ENCODE data around the gene ZBTB5. TPM values are rescaled to one million over a fixed set of nuclear protein-coding genes. Genes with fewer than 3 reads are reported as not detected.

The ZBTB5 gene
- total and polyA plus RNA-seq, 2 donors from 2014 or later: 6.1 to 14.1 TPM

- Histone ChIP-seq H3K27me3 (ENCODE audit: control insufficient read depth, insufficient read depth, low read length) (no peaks in the 10 kb centered on the region), H3K36me3 (ENCODE audit: control insufficient read depth in 2 of 3, insufficient read depth in 3 of 3, low read length in 3 of 3) (peaks cover 2 to 69% (median 22%) of the 10 kb centered on the region in 3 donors)
Measured at GRCh38 chr9:37430841-37431597, 34.2 kb downstream of the ZBTB5 start.

GRCh38 chr9:37429441-37430285, 35.6 kb downstream of the ZBTB5 start:
- intact Hi-C loops (cut with DNase I): no loop called here
- Histone ChIP-seq H3K27ac (ENCODE audit: low read depth in 2 of 2, low read length in 2 of 2) (peak overlapping the region in 1 of 2 donors; percentile 64), H3K36me3 (ENCODE audit: control insufficient read depth in 2 of 3, insufficient read depth in 3 of 3, low read length in 3 of 3) (peaks cover 2 to 62% (median 19%) of the 10 kb centered on the region in 3 donors)

More at GRCh38 chr9:37430841-37431597, 34.2 kb downstream of the ZBTB5 start:
- peak overlapping the region; percentile 23 to 28 for H3K27ac ChIP-seq (ENCODE audit: low read depth in 2 of 2, low read length in 2 of 2)
- peaks cover 0 to 38% (median 29%) of the 10 kb centered on the region in 3 donors for H3K4me1 ChIP-seq (ENCODE audit: control insufficient read depth in 2 of 3, insufficient read depth in 2 of 3, low read depth in 1 of 3, low read length in 3 of 3)
- intact Hi-C loops (cut with DNase I): no loop called here
- FAIRE-seq: no peak
- no peak overlapping the region for H3K9ac ChIP-seq (ENCODE audit: low read length in 3 of 3)
- TF ChIP-seq CTCF (IDR thresholded peaks at IDR 0.05; ENCODE audit: borderline replicate concordance, extremely low read depth, insufficient read depth): no peak
- no peak for DNase-seq
- H3K4me3 ChIP-seq (ENCODE audit: low read length in 3 of 3): no peak overlapping the region
- no peaks in the 10 kb centered on the region for H3K9me3 ChIP-seq (ENCODE audit: control insufficient read depth in 2 of 3, insufficient read depth in 1 of 3, low read length in 3 of 3)

DNA sequence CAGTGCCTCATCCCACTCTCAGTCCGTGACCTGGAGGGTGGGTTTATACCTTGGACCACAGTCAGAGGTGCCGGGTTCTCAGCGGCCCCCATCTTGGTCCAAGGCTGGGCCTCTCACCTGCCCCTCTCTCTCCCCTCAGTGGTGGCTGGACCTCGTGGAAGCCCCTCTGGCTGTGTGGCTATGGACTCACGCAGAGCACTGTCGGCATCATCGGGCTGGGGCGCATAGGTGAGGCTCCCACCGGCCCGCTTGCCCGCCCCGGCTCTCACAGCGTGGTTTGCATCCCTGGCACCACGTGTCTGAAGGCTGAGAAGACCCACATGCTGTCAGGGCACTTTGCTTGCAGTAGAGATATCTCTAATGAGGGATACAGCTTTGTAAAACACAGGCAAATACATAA, 36.9 kb downstream of the ZBTB5 start:
- no peak overlapping the region for H3K4me3 ChIP-seq (ENCODE audit: low read length in 3 of 3)
- no peak overlapping the region for H3K9ac ChIP-seq (ENCODE audit: low read length in 3 of 3)
- FAIRE-seq (no peak), DNase-seq (no peak)
- intact Hi-C loops (cut with DNase I): no loop called here
- H3K4me1 ChIP-seq (ENCODE audit: control insufficient read depth in 2 of 3, insufficient read depth in 2 of 3, low read depth in 1 of 3, low read length in 3 of 3): peaks cover 0 to 53% (median 32%) of the 10 kb centered on the region in 3 donors
- no peak for TF ChIP-seq CTCF (IDR thresholded peaks at IDR 0.05; ENCODE audit: borderline replicate concordance, extremely low read depth, insufficient read depth)
- H3K9me3 ChIP-seq (ENCODE audit: control insufficient read depth in 2 of 3, insufficient read depth in 1 of 3, low read length in 3 of 3): no peaks in the 10 kb centered on the region
- H3K27me3 ChIP-seq (ENCODE audit: control insufficient read depth, insufficient read depth, low read length): no peaks in the 10 kb centered on the region
- peaks cover 2 to 58% (median 19%) of the 10 kb centered on the region in 3 donors for H3K36me3 ChIP-seq (ENCODE audit: control insufficient read depth in 2 of 3, insufficient read depth in 3 of 3, low read length in 3 of 3)
- no peak overlapping the region for H3K27ac ChIP-seq (ENCODE audit: low read depth in 2 of 2, low read length in 2 of 2)

More at GRCh38 chr9:37429441-37430285, 35.6 kb downstream of the ZBTB5 start:
- H3K27me3 ChIP-seq (ENCODE audit: control insufficient read depth, insufficient read depth, low read length): no peaks in the 10 kb centered on the region
- FAIRE-seq (no peak), DNase-seq (no peak)
- no peaks in the 10 kb centered on the region for H3K9me3 ChIP-seq (ENCODE audit: control insufficient read depth in 2 of 3, insufficient read depth in 1 of 3, low read length in 3 of 3)
- peak overlapping the region in 1 of 3 donors; percentile 36 for H3K9ac ChIP-seq (ENCODE audit: low read length in 3 of 3)
- no peak overlapping the region for H3K4me3 ChIP-seq (ENCODE audit: low read length in 3 of 3)
- H3K4me1 ChIP-seq (ENCODE audit: control insufficient read depth in 2 of 3, insufficient read depth in 2 of 3, low read depth in 1 of 3, low read length in 3 of 3): peaks cover 0 to 46% (median 29%) of the 10 kb centered on the region in 3 donors
- TF ChIP-seq CTCF (IDR thresholded peaks at IDR 0.05; ENCODE audit: borderline replicate concordance, extremely low read depth, insufficient read depth): no peak

Measured in kidney (tissue), 14 donors.